Measurements from ENCODE around the gene NLGN1.

The NLGN1 gene

GRCh38 chr3:174268586-174268985 lies 871.0 kb downstream of the NLGN1 start:
- TF ChIP-seq, protein P1, sequence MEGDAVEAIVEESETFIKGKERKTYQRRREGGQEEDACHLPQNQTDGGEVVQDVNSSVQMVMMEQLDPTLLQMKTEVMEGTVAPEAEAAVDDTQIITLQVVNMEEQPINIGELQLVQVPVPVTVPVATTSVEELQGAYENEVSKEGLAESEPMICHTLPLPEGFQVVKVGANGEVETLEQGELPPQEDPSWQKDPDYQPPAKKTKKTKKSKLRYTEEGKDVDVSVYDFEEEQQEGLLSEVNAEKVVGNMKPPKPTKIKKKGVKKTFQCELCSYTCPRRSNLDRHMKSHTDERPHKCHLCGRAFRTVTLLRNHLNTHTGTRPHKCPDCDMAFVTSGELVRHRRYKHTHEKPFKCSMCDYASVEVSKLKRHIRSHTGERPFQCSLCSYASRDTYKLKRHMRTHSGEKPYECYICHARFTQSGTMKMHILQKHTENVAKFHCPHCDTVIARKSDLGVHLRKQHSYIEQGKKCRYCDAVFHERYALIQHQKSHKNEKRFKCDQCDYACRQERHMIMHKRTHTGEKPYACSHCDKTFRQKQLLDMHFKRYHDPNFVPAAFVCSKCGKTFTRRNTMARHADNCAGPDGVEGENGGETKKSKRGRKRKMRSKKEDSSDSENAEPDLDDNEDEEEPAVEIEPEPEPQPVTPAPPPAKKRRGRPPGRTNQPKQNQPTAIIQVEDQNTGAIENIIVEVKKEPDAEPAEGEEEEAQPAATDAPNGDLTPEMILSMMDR (IDR thresholded peaks at IDR 0.05; ENCODE audit: insufficient read depth, low read length, poor library complexity, severe bottlenecking): no peak
- DNase-seq (ENCODE audit: extremely low read depth, insufficient read length): no peak
- H3K27me3 ChIP-seq (replicated peaks; ENCODE audit: control insufficient read depth, insufficient read depth, low read length): no peaks in the 10 kb centered on the region
- no peaks in the 10 kb centered on the region for H3K36me3 ChIP-seq (ENCODE audit: control insufficient read depth, insufficient read depth, low read length)
- H3K4me3 ChIP-seq (replicated peaks; ENCODE audit: low read depth, low read length): no peak overlapping the region

DNA sequence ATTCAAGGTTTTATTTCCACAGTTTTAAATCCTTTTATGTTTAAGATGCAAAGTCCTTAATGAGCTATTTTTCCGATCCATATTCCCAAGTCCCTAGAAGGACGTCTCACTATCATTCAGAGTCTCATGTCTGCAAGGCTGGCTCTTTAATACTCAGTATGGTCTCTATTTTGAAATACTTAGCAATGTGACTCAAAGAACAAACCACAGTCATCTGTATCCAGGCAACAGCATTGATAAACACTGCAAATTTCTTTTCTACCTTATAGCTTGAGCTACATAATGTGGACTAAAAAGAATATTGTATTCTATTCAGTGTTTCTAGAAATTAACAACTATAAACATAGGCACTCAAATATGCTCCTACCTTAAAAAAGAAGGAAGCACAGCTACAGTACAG lies 873.3 kb downstream of the NLGN1 start:
- Histone ChIP-seq H3K27me3 (replicated peaks; ENCODE audit: control insufficient read depth, insufficient read depth, low read length) (no peaks in the 10 kb centered on the region), H3K4me3 (replicated peaks; ENCODE audit: low read depth, low read length) (no peak overlapping the region), H3K36me3 (ENCODE audit: control insufficient read depth, insufficient read depth, low read length) (no peaks in the 10 kb centered on the region)
- DNase-seq (ENCODE audit: extremely low read depth, insufficient read length): no peak
- TF ChIP-seq, protein P1 (IDR thresholded peaks at IDR 0.05; ENCODE audit: insufficient read depth, low read length, poor library complexity, severe bottlenecking): no peak

DNA sequence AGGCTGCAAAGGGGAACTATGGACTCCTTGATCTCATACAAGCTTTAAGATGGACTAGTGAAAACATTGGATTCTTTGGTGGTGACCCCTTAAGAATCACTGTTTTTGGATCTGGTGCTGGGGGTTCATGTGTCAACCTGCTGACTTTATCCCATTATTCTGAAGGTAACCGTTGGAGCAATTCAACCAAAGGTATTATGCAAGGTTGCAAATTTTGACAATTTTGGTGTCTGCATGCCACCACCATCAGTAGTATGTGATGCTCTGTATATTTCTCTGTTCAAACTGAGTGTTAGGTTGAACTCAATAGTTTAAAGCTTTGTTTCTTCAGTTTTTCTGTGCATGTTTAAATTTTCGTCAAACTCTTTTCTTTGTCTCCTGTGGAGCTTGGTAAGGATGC lies 877.8 kb downstream of the NLGN1 start:
- no peaks in the 10 kb centered on the region for H3K36me3 ChIP-seq (ENCODE audit: control insufficient read depth, insufficient read depth, low read length)
- no peaks in the 10 kb centered on the region for H3K27me3 ChIP-seq (replicated peaks; ENCODE audit: control insufficient read depth, insufficient read depth, low read length)
- no peak overlapping the region for H3K4me3 ChIP-seq (replicated peaks; ENCODE audit: low read depth, low read length)
- no peak for DNase-seq (ENCODE audit: extremely low read depth, insufficient read length)
- TF ChIP-seq, protein P1 (IDR thresholded peaks at IDR 0.05; ENCODE audit: insufficient read depth, low read length, poor library complexity, severe bottlenecking): no peak

DNA sequence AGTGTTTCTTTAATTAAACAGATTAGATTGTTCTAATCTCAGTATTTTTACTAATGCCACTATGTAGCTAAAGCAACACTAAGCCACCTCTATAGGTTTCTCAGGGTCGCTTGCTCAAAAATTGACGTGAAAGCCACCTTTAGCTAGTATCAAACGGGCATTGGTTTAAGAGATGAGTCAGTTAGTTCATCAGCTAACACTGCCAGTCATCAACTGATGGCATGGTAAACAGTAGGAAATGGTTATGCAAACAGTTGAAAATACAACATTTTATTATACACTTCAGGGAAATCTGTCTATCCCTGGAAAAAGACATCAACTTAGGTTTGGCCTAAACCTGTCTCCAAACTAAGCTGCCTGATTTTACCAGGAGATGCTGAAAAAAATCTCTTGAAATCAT lies 879.3 kb downstream of the NLGN1 start:
- TF ChIP-seq, protein P1 (IDR thresholded peaks at IDR 0.05; ENCODE audit: insufficient read depth, low read length, poor library complexity, severe bottlenecking): no peak
- Histone ChIP-seq H3K27me3 (replicated peaks; ENCODE audit: control insufficient read depth, insufficient read depth, low read length) (no peaks in the 10 kb centered on the region), H3K4me3 (replicated peaks; ENCODE audit: low read depth, low read length) (no peak overlapping the region)

DNA sequence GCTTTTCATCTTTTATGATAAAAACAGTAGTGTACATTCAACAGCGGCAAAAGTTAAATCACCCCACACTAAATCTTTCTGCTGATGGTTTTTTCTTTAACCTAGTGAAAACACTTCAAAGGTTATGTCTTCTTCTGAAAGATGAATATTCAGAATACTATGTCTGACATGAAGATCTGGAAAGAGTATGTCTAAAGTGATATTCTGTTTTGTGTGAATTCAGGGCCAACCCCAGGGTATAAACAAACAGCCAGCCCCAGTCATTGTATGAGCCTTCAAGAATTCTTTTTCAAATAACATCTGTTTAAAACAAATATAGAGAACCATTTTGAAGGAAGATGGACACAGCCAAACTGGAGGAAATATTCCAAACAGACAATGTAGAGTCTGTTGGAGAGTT lies 880.5 kb downstream of the NLGN1 start:
- TF ChIP-seq, protein P1 (IDR thresholded peaks at IDR 0.05; ENCODE audit: insufficient read depth, low read length, poor library complexity, severe bottlenecking): no peak
- Histone ChIP-seq H3K4me3 (replicated peaks; ENCODE audit: low read depth, low read length) (no peak overlapping the region), H3K27me3 (replicated peaks; ENCODE audit: control insufficient read depth, insufficient read depth, low read length) (no peaks in the 10 kb centered on the region), H3K36me3 (ENCODE audit: control insufficient read depth, insufficient read depth, low read length) (no peaks in the 10 kb centered on the region)
- no peak for DNase-seq (ENCODE audit: extremely low read depth, insufficient read length)

More for the DNA sequence above, 879.3 kb downstream of the NLGN1 start:
- H3K36me3 ChIP-seq (ENCODE audit: control insufficient read depth, insufficient read depth, low read length): no peaks in the 10 kb centered on the region
- no peak for DNase-seq (ENCODE audit: extremely low read depth, insufficient read length)

- H3K36me3 ChIP-seq (ENCODE audit: control insufficient read depth, insufficient read depth, low read length): no peaks in the 10 kb centered on the region
- no peak overlapping the region for H3K4me3 ChIP-seq (replicated peaks; ENCODE audit: low read depth, low read length)
- H3K27me3 ChIP-seq (replicated peaks; ENCODE audit: control insufficient read depth, insufficient read depth, low read length): no peaks in the 10 kb centered on the region
- no peak for DNase-seq (ENCODE audit: extremely low read depth, insufficient read length)
- TF ChIP-seq, protein P1 (IDR thresholded peaks at IDR 0.05; ENCODE audit: insufficient read depth, low read length, poor library complexity, severe bottlenecking): no peak
These were observed 882.6 kb downstream of the NLGN1 start for GRCh38 chr3:174280186-174280585.

Measured in GM06990 (cell line).